Fibroblast of skin of right biceps (primary cell): ENCODE measurements around the gene PIGW.
A peak's percentile ranks its signal among the peaks of the same experiment; 100 is the strongest.
"Not testable (repeated sequence)": the region's sequence is repeated elsewhere in the genome, so short reads cannot be mapped to it uniquely, and the experiment has no call there.

Experiments
- DNase-seq: peaks from one replicate; pipeline ENCODE4 v3.0.0-alpha.2; 2013

Gene PIGW

DNA sequence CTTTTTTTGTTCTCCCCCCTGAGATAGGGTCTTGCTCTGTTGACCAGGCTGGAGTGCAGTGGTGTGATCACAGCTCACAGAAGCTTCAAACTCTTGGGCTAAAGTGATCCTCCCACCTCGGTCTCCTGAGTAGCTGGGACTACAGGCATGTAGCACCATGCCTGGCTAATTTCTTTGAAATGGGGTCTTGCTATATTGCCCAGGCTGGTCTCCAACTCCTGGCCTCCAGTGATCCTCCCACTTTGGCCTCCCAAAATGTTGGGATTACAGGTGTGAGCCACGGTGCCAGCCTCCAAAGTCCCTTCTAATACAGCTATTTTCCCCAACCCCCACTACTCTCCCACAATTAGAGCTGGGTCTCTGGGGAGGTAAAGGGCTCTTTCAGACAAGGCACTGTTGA lies 26.3 kb upstream of the PIGW start:
- not testable (repeated sequence) for DNase-seq

DNA sequence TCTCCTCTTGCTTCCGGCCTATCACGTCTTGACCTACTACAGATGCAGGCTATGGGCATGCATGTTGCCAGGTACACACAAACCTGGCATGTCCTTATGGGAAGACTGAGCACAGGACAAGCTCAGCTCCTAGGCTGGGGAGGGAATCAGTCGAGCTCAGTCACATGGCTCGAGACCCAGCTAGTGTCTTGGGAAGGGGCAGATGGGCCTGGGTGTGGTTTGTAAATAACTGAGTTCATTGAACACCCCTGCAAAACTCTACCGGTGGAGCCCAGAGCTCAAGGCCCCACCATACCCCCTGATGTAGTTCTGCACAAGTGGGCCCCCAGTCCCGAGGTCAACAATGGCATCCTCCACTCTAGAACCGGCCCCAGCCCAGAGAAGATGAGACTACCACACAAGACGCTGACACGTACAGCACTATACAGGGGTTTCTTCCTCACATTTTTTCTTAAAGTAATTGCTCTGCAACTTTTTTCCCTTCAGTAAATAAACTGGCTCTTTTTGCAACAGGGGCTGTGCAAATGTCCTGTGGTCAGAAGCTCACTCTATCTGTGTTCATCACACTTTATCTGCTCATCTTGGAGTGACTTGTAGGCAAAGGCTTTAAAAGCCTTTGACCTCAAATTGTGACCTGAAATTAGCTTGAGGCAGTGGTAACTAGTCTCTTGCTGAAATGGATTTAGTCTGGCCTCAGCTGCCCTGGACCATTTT lies 25.4 kb upstream of the PIGW start:
- no peak for DNase-seq

DNA sequence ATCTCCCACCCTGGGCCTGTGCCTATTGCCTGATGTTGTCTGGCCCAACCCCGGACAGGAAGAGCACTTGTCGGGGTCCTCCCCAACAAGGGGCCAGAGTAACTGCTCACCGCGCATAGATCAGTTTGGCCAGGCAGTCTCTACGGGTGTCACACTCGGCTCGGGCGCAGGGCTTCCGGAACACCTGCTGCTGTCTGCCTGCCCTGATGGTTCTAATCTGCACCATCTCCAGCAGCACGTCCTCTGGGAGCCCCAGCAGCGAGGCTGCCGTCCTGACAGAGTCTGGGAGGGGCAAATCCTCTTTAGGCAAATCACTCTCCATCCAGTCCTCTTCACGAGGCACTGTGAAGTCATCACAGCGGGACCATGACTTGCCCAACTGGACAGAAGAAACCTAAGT lies 24.2 kb upstream of the PIGW start:
- no peak for DNase-seq

DNA sequence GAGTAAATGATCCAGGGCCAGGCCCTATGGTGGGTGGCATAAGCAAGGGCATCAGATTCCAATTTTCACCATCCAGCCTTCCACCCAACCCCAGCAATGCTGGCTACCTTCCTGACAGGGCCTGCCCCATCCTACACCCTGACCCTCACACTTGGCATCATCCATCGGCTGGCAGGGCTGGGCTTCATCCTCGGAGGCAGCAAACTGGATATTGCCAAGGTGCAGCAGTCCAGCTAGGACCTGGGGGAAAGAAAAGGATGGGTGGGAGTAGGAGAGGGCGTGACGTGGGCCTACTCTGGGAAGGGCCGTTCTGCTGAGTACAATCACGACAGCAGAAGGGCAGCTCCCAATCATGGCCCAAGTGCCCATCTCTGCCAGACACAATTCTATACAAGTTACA lies 23.6 kb upstream of the PIGW start:
- DNase-seq, result no peak

DNA sequence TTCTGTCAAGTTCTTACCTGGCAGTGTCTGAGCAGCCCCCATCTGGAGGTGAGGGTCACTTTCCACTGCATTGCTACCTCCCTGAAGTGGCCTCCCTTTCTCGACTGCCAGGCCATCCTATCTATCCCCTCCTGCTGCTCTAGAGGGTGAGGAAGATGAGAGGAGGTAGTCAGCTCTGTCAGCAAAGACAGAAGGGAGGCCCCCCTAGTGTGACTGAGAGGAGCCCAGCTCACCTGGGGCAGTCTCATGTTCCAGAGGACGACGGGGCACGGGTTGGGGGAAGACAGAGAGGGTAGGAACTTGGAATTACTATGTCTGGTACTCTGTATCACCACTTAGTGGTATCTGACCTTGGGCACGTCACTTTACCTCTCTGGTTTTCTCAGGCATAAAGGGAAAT lies 22.1 kb upstream of the PIGW start:
- no peak for DNase-seq

DNA sequence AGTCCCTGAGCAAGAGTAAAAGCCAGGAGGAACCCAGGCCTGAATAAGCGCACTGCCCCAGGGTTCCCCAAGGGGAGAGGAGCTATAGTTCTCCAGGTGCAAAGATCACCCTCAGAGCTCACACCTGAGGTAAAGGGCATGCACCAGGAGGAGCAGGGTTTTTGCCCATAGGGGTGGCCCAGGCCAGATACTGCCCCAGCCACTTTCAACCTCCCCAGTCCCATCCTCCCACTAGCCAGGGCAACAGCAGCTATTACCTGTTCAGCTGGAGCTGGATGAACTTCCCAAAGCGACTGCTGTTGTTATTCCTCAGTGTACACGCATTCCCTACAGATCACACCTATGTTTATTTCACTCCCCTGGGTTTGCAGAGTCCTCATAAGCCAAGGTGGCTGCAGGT lies 19.9 kb upstream of the PIGW start:
- DNase-seq, result no peak

DNA sequence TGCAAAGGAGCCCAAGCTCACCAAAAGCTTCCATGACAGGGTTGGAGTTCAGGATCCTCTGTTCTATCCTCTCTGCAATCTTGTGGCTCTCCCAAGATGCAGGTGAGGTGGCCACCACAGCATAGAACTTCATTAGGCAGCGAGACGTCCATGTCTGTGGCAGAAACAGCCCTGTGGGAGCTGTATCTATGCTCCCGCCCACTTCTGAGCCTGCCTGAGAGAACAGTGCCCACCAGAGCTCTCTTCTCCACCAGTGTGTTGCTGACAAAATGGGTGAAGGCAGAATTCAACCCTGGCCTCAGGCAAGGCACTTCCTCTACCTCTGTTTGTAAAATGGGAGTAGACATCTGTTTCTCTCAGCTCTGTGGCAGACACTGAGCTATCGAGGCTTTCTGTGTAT lies 18.9 kb upstream of the PIGW start:
- DNase-seq, result no peak

DNA sequence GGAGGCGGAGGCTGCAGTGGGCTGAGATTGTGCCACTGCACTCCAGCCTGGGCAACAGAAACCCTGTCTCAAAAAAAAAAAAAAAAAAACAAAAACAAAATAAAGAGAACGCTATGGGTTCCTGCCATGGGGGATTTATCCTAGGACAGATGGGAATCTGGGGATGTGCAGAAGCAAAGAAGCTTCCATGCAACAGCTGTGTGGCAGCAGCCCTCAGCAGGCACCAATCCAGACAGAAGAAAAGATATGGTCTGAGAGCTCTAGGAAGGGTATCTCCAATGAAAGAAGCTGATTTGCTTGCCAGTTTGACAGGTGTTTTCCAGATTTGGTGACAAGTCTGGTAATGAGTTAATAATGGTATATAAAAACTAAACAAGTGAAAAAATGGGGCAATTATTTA lies 11.7 kb upstream of the PIGW start:
- no peak for DNase-seq

DNA sequence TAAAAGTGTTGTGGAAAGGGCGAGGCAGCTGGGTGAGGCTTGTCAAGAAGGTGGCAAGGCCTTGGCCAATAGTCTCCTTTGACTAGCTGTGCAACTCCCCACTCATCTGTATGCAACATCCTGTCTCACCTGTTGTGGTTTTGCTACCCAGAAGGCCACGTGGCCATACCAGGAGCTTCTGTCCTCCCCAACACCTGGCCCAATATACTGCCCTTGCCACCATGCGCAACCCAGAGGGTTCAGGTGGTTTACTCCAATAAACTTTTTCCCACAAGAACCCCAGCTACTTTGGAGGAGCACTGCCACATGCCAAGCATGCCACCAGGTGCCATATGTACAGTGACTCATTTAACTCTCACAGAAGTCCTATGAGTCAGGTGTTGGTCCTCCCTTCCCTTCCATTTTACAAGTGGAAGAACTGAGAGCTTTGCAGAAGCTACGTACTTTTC lies 10.3 kb upstream of the PIGW start:
- no peak for DNase-seq

DNA sequence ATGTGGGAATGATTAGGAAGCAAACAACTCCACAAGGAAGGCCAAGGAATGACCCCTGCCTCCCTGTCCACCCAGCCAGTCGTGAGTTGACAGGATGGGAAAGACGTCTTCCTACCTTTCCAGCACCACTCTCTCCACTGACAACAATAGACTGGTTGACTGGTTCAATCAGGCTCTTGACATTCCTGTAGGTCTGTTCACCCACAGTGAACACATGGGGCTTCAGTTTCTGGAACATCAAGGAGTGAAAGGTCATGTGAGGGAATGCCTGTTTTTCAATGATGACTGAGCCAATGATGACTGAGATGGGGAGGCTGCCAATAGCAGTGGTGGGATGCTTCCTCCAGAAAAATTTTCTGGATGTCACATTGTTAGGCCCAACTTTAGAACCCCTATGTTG lies 9.7 kb upstream of the PIGW start:
- no peak for DNase-seq

DNA sequence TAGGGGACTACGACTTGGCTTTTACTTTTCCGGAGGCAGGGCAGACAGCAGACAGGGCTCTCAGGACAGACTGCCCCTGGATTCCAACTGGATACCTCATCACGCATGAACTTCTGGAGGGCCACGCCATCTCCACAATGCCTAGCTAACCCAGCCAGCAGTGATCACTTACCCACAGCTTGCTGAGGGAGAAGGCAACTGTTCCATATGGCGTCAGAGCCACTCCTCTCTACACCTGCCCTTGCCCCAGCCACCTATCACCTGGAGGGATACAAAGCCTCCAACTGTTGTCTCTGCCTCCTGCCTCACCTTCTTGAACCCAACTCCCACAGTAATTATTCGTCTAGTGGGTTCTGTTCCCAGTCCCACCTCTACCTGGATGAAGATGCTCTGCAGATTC lies 8.9 kb upstream of the PIGW start:
- no peak for DNase-seq

DNA sequence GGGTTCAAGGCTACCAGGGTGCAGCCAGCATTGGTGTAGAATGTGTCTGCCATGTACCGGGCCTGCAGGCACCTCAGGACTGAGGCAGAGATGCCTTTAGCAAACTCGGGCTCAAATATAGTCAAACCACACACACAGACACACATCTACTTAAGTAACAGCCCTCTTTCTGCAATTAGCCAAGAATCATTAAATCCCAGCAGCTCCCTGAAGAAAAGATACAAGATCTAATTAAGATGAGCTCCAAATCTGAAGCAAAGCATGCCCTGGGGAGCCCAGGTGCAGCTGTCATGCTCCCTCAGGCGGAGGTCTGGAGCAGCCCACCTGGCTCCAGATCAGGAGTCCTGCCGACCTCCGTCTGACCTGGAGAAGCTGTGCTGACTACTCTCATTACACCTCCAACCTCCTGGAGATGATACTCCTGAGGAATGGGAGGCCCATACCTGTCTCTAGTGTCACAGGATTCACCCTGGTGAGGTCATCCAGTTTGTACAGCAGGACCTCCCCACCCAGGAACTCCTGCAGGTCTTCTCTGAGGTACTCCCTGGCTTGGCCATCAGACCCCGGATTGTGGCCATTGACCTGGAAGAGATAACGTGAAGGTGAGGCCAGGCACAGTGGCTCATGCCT lies 7.1 kb upstream of the PIGW start:
- no peak for DNase-seq

DNA sequence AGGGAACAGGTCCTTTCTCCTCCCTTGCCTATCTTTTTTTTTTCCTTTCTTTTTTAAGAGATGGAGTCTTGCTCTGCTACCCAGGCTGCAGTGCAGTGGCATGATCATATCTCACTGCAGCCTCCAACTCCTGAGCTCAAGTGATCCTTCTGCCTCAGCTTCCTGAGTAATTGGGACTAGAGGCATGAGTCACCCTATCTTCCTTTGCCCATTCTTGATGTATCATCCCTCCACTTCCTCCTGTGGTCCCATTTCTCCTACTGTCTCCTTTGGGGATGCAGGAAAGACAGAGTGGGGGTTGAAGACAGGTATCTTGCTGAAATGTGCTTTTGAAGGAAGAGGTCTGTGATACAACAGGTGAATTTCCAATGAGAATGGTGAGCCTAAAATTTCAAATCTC lies 5.7 kb upstream of the PIGW start:
- peak; percentile 73 for DNase-seq

DNA sequence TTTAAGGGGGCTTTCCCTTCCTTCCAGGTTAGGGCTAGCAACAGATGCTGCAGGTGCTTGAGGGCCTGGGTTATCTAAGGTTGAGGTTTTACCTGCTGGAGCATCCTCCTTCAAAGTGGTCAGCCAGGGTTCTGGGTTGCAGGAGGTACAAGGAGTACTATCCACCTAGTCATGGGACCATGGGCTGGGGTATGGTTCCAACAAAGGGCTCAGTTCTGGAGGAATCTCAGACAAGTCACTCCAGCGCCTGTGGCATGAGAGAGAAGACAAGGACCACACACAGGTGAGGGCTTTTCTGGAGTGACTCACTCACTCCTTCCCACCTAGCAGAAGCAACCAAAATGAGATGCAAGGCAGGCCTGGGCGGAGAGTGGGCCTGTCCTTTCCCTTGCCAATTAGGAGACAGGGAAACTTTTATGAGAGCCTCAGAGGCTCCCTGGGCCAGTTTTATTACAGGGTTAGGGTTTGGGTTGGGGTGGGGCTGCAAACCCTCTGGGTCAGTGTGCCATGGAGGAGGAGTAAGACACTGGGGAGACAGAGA lies 2.3 kb upstream of the PIGW start:
- no peak for DNase-seq

DNA sequence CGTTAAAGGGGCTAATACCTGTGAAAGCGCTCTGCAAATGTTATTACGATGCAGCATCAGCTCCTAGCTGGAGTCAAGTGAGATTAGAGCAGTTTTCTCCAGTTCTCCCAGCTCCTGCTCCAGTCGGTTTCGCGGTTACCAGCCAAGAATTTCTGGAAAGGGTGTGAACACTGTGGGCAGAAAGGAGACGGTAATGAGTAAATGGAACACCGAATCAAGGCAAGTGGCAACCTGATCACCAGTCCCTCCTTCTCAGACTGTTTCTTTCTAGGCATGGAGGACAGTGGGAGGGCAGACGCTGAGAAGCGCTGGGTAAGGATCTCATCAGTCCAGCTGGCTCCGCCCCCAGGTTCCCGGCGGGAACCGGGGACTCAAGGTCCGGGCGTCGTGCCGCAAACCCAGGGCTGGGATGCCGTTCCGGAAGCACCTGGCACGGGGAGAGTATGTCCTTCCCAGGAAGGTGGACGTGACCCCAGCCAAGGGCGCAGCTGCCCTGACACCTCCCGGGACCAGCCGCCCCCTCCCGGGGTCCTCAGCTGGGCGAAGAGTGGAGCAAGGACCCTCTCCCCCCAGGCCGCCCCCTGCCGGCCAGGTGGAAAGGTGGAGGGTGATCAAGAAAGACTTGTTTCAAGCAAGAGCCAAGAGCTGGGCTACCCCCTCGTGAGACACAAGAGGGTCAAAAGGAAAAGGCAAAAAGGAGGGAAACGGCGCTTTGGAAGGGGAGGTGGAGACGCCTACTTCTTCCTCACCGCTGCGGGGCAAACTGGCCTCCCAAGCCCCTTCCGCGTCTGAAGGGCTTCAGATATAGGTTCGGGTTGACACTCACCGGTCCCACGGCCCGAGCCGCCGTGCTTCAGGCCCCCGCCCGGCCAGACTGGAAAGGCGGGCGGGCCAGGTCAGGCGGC lies 600 bp upstream of the PIGW start:
- peak; percentile 64 for DNase-seq

DNA sequence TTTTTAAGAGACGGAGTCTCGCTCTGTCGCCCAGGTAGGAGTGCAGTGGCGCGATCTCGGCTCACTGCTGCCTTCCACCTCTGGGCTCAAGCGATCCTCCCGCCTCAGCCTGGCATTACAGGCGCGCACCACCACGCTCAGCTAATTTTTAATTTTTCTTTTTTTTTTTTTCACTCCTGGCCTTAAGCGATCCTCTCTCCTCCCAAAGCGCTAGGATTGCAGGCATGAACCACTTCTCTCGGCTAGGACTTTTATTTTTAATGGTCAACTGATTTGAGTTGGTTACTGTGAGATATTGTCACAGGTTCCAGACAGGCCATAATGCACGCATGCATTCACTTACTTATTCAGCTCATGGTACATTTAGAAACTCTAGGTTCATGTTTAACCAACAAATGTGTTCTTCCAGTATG lies 888 bp downstream of the PIGW start:
- no peak for DNase-seq

DNA sequence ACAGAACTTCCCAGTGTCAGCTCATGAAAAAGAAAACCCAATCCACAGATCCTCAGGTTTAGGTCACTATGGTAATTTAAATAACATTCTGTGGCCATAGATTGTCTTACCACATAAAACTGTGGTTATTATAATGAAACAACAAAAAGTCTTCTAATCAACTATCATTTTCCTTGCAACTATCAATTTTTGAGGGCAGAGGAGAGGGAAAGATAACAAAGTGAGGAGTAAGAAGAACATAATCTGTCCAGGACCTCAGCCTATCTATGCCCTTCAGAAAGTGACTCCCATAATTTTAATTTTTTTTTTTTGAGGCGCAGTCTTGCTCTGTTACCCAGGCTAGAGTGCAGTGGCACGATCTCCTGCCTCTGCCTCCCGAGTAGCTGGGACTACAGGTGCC lies 5.9 kb downstream of the PIGW start:
- no peak for DNase-seq

DNA sequence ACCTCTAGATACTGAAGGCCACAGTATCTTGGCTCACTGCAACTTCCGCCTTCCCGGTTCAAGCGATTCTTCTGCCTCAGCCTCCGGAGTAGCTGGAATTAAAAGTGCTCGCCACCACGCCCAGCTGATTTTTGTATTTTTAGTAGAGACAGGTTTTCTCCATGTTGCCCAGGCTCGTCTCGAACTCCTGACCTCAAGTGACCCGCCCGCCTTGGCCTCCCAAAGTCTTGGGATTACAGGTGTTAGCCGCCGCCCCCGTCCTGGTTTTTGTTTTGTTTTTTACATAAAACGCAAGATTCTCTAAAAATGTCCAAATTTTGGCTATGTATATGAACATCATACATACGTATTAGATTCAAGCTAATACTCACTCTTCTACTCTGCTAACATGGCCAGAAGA lies 8.0 kb downstream of the PIGW start:
- no peak for DNase-seq

DNA sequence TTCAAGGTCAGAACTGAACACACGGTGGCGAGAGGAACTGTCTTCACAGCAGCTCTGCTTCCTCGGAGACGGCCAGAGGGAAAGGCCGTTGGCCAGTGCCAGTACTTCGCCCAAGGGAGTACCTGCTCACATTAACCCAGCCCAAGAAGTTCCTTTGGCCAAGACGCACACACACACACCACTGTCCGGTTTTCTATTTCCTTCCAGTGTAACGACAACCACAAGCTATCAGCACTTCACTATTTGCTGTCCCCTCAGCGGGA lies 9.2 kb downstream of the PIGW start:
- DNase-seq, result peak; percentile 44

DNA sequence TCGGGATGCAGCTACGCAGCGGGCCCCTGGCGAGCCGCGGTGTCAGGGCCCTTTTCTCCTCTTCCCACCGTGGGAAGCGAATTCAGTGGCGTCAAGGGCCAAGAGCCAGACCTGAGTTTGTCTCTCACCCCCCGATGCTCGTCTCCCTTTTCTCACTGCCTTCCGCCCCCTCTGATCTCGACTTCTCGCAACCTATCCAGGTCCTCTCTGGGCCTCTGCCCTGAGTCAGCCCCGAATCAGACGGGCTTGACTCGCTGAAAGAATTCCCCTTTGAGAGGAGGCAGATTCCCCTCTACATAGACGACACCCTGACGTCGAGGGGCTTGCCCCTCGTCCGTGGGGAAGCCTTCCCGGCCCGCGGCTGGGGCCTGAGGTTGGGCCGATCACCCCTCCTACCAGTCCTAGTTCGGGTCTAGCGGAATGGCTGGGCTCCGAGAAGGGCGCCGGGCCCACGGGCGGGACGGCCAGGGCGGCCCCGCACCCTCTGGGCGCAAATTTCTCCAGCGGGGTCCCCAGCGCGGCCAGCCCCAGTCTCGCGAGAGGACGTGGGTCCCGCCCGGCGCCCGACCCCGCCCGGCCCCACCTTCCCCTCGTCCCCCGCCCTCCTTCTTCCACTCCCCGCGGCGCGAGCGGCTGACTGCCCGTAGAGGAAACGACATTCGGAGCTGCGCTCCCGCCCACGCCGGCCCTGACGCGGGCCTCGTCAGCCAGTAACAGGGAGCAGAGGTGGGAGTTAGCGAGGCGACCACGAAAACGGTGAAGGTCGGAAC lies 9.7 kb downstream of the PIGW start, which contains the start of gene GGNBP2:
TSS of gene GGNBP2 (plus strand) at position 613 of the 770 bp plus-strand sequence. CDS start 806 bp downstream, outside the sequence.
- DNase-seq, result peak; percentile 95

DNA sequence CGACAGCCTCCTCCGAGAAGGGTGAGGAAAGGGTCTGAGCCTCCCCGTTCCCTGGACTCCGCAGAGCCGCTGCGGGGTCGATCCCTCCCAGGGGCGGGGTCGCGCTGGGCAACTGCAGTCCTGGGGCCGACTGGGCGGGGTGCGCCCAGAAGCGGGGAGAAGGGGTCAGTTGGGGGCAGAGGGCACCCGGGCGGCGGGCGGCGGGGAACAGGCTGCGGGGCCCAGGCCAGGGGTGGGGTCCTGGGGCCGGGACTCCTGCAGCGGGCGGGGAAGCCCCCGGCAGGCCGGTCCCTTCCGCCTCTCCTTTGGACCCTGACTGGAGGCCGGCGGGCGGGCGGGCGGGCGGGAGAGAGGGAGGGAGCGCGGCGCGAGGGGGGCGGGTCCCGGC lies 10.3 kb downstream of the PIGW start:
- no peak for DNase-seq

DNA sequence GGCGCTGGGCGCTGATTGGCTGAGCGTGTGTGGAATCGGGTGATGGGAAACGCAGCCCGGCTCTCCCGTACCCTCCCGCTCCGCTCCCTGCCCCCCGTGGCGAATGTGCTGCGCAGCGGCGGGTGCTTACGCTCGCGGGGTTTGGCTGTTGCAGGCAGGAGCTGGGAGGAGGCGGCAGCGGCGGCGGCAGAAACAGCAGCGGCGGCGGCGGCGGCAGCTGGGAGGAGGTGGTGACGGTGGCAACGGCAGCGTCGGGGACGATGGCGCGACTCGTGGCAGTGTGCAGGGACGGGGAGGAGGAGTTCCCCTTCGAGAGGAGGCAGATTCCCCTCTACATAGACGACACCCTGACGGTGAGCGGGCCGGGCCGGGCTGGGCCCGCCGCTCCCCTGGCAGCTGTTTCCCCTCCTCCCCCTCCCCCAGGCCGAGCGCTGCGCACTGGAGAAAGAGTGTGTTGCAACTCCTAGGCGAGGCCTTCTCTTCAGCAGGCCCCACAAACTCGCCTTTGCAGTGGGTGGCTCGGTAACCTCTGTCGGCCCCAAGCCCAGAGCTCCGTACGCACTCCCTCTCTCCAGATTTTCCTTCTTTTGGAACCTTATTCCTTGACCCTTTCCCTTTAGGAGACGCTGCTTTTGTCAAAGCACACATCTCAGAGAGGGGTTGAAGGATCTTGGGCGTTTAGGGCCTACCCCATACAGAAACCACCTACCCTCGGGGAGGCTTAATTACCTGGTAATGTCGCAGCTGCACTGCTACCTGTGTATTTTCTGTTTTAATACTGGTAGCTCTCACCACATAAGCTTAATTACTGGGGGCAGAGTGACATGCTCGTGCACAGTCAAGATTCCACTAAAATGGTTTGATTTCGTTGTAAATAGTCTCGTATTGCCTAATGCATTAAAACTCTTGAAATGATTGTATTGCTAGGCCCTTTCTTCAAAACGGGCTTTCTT lies 11.0 kb downstream of the PIGW start:
- peak; percentile 98 for DNase-seq
